Middle frontal gyrus (tissue), 1 donor: ENCODE measurements around the gene SH2D6.
"Not testable (repeated sequence)": the region's sequence is repeated elsewhere in the genome, so short reads cannot be mapped to it uniquely, and the experiment has no call there.

ENCODE experiments used
- DNase-seq: peaks from one replicate; pipeline ENCODE4 v3.0.0-alpha.2; 2015; ENCODE audit warnings: low spot score; ENCODE audit errors: extremely low spot score

Gene SH2D6

GRCh38 chr2:85398426-85399182 lies 19.9 kb upstream of the SH2D6 start:
- no peak for DNase-seq

GRCh38 chr2:85399183-85399455 lies 19.4 kb upstream of the SH2D6 start:
- DNase-seq: no peak

- no peak for DNase-seq
Measured at GRCh38 chr2:85400023-85400422, 18.5 kb upstream of the SH2D6 start.

GRCh38 chr2:85400541-85401463 lies 17.7 kb upstream of the SH2D6 start:
- no peak for DNase-seq

GRCh38 chr2:85401464-85401805 lies 17.1 kb upstream of the SH2D6 start:
- no peak for DNase-seq

GRCh38 chr2:85401844-85402243 lies 16.7 kb upstream of the SH2D6 start:
- no peak for DNase-seq

GRCh38 chr2:85405201-85406059 lies 13.1 kb upstream of the SH2D6 start:
- no peak for DNase-seq

- DNase-seq: no peak
Measured at GRCh38 chr2:85409845-85410583, 8.5 kb upstream of the SH2D6 start, which contains the start of gene CAPG. TSS of gene CAPG (minus strand) at chr2:85410366. CDS start at chr2:85402145, 8,221 bp downstream.

GRCh38 chr2:85410584-85411404 lies 7.7 kb upstream of the SH2D6 start:
- no peak for DNase-seq

GRCh38 chr2:85411405-85411748 lies 7.1 kb upstream of the SH2D6 start:
- DNase-seq: no peak

GRCh38 chr2:85413592-85414420 lies 4.7 kb upstream of the SH2D6 start:
- no peak for DNase-seq

- not testable (repeated sequence) for DNase-seq
Measured at GRCh38 chr2:85414421-85414759, 4.1 kb upstream of the SH2D6 start.

GRCh38 chr2:85414761-85415553 lies 3.6 kb upstream of the SH2D6 start:
- DNase-seq: no peak

- DNase-seq: no peak
Measured at GRCh38 chr2:85415980-85416650, 2.4 kb upstream of the SH2D6 start.

GRCh38 chr2:85419009-85419675 lies 628 bp downstream of the SH2D6 start:
- DNase-seq: no peak

- DNase-seq: peak; percentile 72
Measured at GRCh38 chr2:85420536-85421259, 2.2 kb downstream of the SH2D6 start.
